GM12878 (cell line): ENCODE measurements around the gene AADACL2.

Experiments
- CTCF ChIP-seq, 3 experiments: IDR thresholded peaks in 2 of 3; conservative IDR thresholded peaks in 1 of 3; 2 replicates each; pipeline ENCODE4 v1.5.1; 2011; ENCODE audit warnings: low read depth in 3 of 3, low read length in 3 of 3, mild to moderate bottlenecking in 3 of 3, control low read depth in 2 of 3, moderate library complexity in 2 of 3, inconsistent platforms in 1 of 3, mixed read lengths in 1 of 3; ENCODE audit not compliant: control insufficient read depth in 2 of 3, insufficient read depth in 1 of 3; ENCODE audit errors: extremely low read depth in 1 of 3
- EZH2 ChIP-seq: IDR thresholded peaks from 2 replicates; pipeline ENCODE4 v1.6.1; 2012; ENCODE audit warnings: low read depth, mild to moderate bottlenecking, control low read depth, inconsistent platforms, low read length, borderline replicate concordance; ENCODE audit not compliant: control insufficient read depth
- FOS ChIP-seq: IDR thresholded peaks from 3 replicates; pipeline ENCODE4 v1.6.1; 2011; ENCODE audit warnings: borderline replicate concordance; ENCODE audit not compliant: insufficient read length; ENCODE audit errors: extremely low read depth
- KDM1A ChIP-seq: fragments of 200-600 bp; sonication (generic); IDR thresholded peaks from 2 replicates; pipeline ENCODE4 v1.6.1; 2016; ENCODE audit warnings: borderline replicate concordance
- POLR2A ChIP-seq: IDR thresholded peaks from 2 replicates; pipeline ENCODE4 v1.6.1; 2011; ENCODE audit warnings: low read depth, mild to moderate bottlenecking, low read length
- POLR2AphosphoS5 ChIP-seq: IDR thresholded peaks from 2 replicates; pipeline ENCODE4 v1.6.1; 2011; ENCODE audit warnings: mild to moderate bottlenecking, low read length, inconsistent platforms
- RAD21 ChIP-seq: IDR thresholded peaks from 2 replicates; pipeline ENCODE4 v1.6.1; 2011; ENCODE audit warnings: mild to moderate bottlenecking, low read depth, low read length, moderate library complexity; ENCODE audit not compliant: insufficient read depth
- SMC3 ChIP-seq: IDR thresholded peaks from 2 replicates; pipeline ENCODE4 v1.6.1; 2011; ENCODE audit warnings: low read length, improper control_type of control experiment, borderline replicate concordance

- TF ChIP-seq SMC3 (no peak), EZH2 (no peak), FOS (no peak), POLR2A (no peak), CTCF (IDR thresholded peaks at IDR 0.05 in 2 of 3, conservative IDR thresholded peaks at IDR 0.05 in 1 of 3; ENCODE audit: control insufficient read depth in 2 of 3, extremely low read depth in 1 of 3, insufficient read depth in 1 of 3, low read depth in 3 of 3, low read length in 3 of 3) (no peak), KDM1A (no peak), RAD21 (no peak), POLR2AphosphoS5 (no peak)
Observed at GRCh38 chr3:151795276-151795675, 61.5 kb downstream of the AADACL2 start.
